ENCODE measurements around the gene SUCLG2. TPM values are rescaled to one million over a fixed set of nuclear protein-coding genes. Genes with fewer than 3 reads are reported as not detected.

Gene SUCLG2
- total RNA-seq, 1 experiment from 2014 or later: 38.5 TPM

DNA sequence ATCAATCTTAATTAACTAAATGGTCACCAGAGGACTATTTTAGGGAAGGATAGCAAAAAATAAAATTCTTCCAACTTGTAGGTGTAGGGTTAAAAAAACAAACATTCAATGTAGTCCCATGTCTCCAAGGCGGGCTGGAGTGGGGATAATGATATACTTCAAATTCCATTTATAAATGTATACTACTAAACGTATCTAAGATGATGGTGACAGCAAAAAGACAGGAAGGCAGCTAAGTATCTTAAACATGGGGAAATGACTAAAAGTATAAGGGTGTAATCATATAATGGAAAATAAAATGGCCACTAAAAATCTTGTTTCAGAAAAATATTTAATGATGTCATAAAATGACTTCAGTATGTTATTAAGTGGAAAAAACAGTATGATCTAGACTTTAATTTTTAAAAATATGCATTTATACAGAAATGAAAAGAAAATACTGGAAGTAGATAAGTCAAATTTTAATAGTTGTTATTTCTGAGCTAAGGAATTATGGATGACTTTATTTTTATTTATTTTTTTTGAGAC, 181.7 kb downstream of the SUCLG2 start:
- Histone ChIP-seq H4K5ac (ENCODE audit: insufficient read length, low read depth, low read length) (no peak overlapping the region), H2BK120ac (ENCODE audit: low read depth, low read length, poor library complexity, severe bottlenecking) (no peak overlapping the region), H4K20me1 (ENCODE audit: control insufficient read depth, insufficient read depth, insufficient read length) (no peaks in the 10 kb centered on the region), H3K14ac (ENCODE audit: insufficient read depth, low read length) (no peak overlapping the region), H3K4ac (ENCODE audit: low read depth, low read length) (no peak overlapping the region), H3K27me3 (ENCODE audit: insufficient read depth, low read length) (no peaks in the 10 kb centered on the region), H2BK20ac (ENCODE audit: low read depth, low read length, poor library complexity, severe bottlenecking) (no peak overlapping the region), H4K91ac (ENCODE audit: insufficient read length, low read depth, low read length) (no peak overlapping the region), H3T11ph (ENCODE audit: low read length) (no peak overlapping the region), H3K18ac (ENCODE audit: insufficient read length, low read depth, low read length) (no peak overlapping the region), H3K79me2 (ENCODE audit: insufficient read depth, low read length) (no peaks in the 10 kb centered on the region), H2AFZ (ENCODE audit: low read length) (no peak overlapping the region), H3K56ac (ENCODE audit: insufficient read length, low read depth, low read length) (no peak overlapping the region), H2AK5ac (ENCODE audit: insufficient read length, low read length) (no peak overlapping the region), H3K23ac (ENCODE audit: insufficient read length, low read depth, low read length) (no peak overlapping the region), H2BK5ac (ENCODE audit: insufficient read length, low read length) (no peak overlapping the region), H2BK12ac (ENCODE audit: insufficient read length, low read depth, low read length) (no peak overlapping the region), H3K23me2 (ENCODE audit: insufficient read length, low read depth, low read length, poor library complexity, severe bottlenecking) (no peaks in the 10 kb centered on the region), H3K27ac (ENCODE audit: insufficient read length, low read depth, low read length) (no peak overlapping the region), H2BK15ac (ENCODE audit: low read depth, low read length) (no peak overlapping the region), H3K9ac (ENCODE audit: extremely low read depth, insufficient read length, low read length) (no peak overlapping the region), H3K4me1 (ENCODE audit: insufficient read depth, low read length) (no peaks in the 10 kb centered on the region), H3K79me1 (ENCODE audit: insufficient read depth, low read depth, low read length, poor library complexity, severe bottlenecking) (no peaks in the 10 kb centered on the region), H3K4me2 (ENCODE audit: insufficient read depth, insufficient read length, low read length) (no peak overlapping the region), H3K9me3 (ENCODE audit: control insufficient read depth, low read depth, low read length) (no peaks in the 10 kb centered on the region), H4K8ac (replicated peaks; ENCODE audit: insufficient read length, low read depth, low read length) (no peak overlapping the region)
- DNase-seq: no peak
- no peak overlapping the region for H3K27ac Mint-ChIP-seq
- no peaks in the 10 kb centered on the region for H3K27me3 Mint-ChIP-seq (ENCODE audit: low read depth)
- no peak overlapping the region for H3K4me3 Mint-ChIP-seq
- TF ChIP-seq, protein P1, sequence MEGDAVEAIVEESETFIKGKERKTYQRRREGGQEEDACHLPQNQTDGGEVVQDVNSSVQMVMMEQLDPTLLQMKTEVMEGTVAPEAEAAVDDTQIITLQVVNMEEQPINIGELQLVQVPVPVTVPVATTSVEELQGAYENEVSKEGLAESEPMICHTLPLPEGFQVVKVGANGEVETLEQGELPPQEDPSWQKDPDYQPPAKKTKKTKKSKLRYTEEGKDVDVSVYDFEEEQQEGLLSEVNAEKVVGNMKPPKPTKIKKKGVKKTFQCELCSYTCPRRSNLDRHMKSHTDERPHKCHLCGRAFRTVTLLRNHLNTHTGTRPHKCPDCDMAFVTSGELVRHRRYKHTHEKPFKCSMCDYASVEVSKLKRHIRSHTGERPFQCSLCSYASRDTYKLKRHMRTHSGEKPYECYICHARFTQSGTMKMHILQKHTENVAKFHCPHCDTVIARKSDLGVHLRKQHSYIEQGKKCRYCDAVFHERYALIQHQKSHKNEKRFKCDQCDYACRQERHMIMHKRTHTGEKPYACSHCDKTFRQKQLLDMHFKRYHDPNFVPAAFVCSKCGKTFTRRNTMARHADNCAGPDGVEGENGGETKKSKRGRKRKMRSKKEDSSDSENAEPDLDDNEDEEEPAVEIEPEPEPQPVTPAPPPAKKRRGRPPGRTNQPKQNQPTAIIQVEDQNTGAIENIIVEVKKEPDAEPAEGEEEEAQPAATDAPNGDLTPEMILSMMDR (conservative IDR thresholded peaks at IDR 0.05): no peak
- H3K36me3 Mint-ChIP-seq (ENCODE audit: insufficient read depth in 1 of 3, low read depth in 3 of 3): peaks cover 10 to 16% (median 11%) of the 10 kb centered on the region in 3 experiments
- no peaks in the 10 kb centered on the region for H3K4me1 Mint-ChIP-seq
- WGBS (ENCODE audit: extremely low coverage, insufficient read length, low lambda C conversion rate): no CpG with 5 or more reads among the region's 2 CpGs
- H3K9me3 Mint-ChIP-seq: peaks cover 2 to 7% of the 10 kb centered on the region in 2 experiments; a peak in 3 of 5 replicates

Data from H9 (cell line).